Astrocyte (in vitro differentiated cells and primary cell): Measurements from ENCODE around the gene SPTAN1. TPM values are rescaled to one million over a fixed set of nuclear protein-coding genes. Genes with fewer than 3 reads are reported as not detected.

Experiments
- DNase-seq: peaks from one replicate; pipeline ENCODE4 v3.0.0-alpha.2; 2010; ENCODE audit warnings: low read depth
- FAIRE-seq: peaks from 2 replicates; lab custom pipeline; 2011; peaks lifted over from hg19 to GRCh38; lab: Jason Lieb, UNC
- H2AFZ ChIP-seq: 2 replicates; pipeline ENCODE4 v1.6.0; 2012; ENCODE audit warnings: low read depth, low read length, inconsistent platforms
- H3K27ac ChIP-seq: 2 replicates; pipeline ENCODE4 v1.5.1; 2011; ENCODE audit warnings: low read depth, low read length, inconsistent platforms
- H3K27me3 ChIP-seq: 2 replicates; pipeline ENCODE4 v1.6.0; 2011; ENCODE audit warnings: low read length, inconsistent platforms; ENCODE audit not compliant: insufficient read depth
- H3K36me3 ChIP-seq: 2 replicates; pipeline ENCODE4 v1.5.1; 2011; ENCODE audit warnings: low read length, inconsistent platforms; ENCODE audit not compliant: insufficient read depth
- H3K4me1 ChIP-seq: 2 replicates; pipeline ENCODE4 v1.5.1; 2011; ENCODE audit warnings: low read length, inconsistent platforms; ENCODE audit not compliant: insufficient read depth
- H3K4me2 ChIP-seq: 2 replicates; pipeline ENCODE4 v1.6.0; 2012; ENCODE audit warnings: low read length, inconsistent platforms
- H3K4me3 ChIP-seq: 2 replicates; pipeline ENCODE4 v1.5.1; 2011; ENCODE audit warnings: low read depth, mild to moderate bottlenecking, low read length, inconsistent platforms; ENCODE audit not compliant: insufficient read depth
- H3K79me2 ChIP-seq: 2 replicates; pipeline ENCODE4 v1.6.0; 2012; ENCODE audit warnings: mild to moderate bottlenecking, low read length, inconsistent platforms; ENCODE audit not compliant: insufficient read depth
- H3K9ac ChIP-seq: 2 replicates; pipeline ENCODE4 v1.6.0; 2012; ENCODE audit warnings: mild to moderate bottlenecking, low read length, inconsistent platforms
- H3K9me3 ChIP-seq: 2 replicates; pipeline ENCODE4 v1.5.1; 2012; ENCODE audit warnings: low read depth, mild to moderate bottlenecking, low read length, inconsistent platforms; ENCODE audit not compliant: insufficient read depth
- H4K20me1 ChIP-seq: 2 replicates; pipeline ENCODE4 v1.6.0; 2012; ENCODE audit warnings: low read length, inconsistent platforms; ENCODE audit not compliant: insufficient read depth
- H3K27ac Mint-ChIP-seq: one replicate; pipeline ENCODE4 v1.8.0; 2021; ENCODE audit warnings: mild to moderate bottlenecking, mixed read lengths; ENCODE audit not compliant: unreplicated experiment
- H3K27me3 Mint-ChIP-seq: one replicate; pipeline ENCODE4 v1.8.0; 2021; ENCODE audit warnings: low read depth, mixed read lengths; ENCODE audit not compliant: unreplicated experiment
- H3K36me3 Mint-ChIP-seq: one replicate; pipeline ENCODE4 v1.8.0; 2021; ENCODE audit warnings: low read depth, mixed read lengths; ENCODE audit not compliant: unreplicated experiment
- H3K4me1 Mint-ChIP-seq: one replicate; pipeline ENCODE4 v1.8.0; 2021; ENCODE audit warnings: low read depth, mixed read lengths; ENCODE audit not compliant: unreplicated experiment
- H3K4me3 Mint-ChIP-seq: one replicate; pipeline ENCODE4 v1.8.0; 2021; ENCODE audit warnings: mild to moderate bottlenecking, moderate library complexity, mixed read lengths; ENCODE audit not compliant: unreplicated experiment
- H3K9me3 Mint-ChIP-seq: one replicate; pipeline ENCODE4 v1.8.0; 2021; ENCODE audit warnings: mild to moderate bottlenecking, mixed read lengths; ENCODE audit not compliant: unreplicated experiment
- CTCF ChIP-seq: IDR thresholded peaks from 2 replicates; pipeline ENCODE4 v1.5.1; 2011; ENCODE audit warnings: low read depth, mild to moderate bottlenecking, inconsistent platforms, low read length, moderate library complexity; ENCODE audit not compliant: insufficient read depth
- EZH2 ChIP-seq: IDR thresholded peaks from 2 replicates; pipeline ENCODE4 v1.6.1; 2012; ENCODE audit warnings: mild to moderate bottlenecking, low read length, inconsistent platforms; ENCODE audit not compliant: insufficient read depth
- total RNA-seq: library from RNA; stranded (reverse); gene quantifications from 2 replicates; pipeline ENCODE4 v1.2.1, GENCODE V29; 2021

SPTAN1 gene
- total RNA-seq, 1 donor from 2014 or later, result 604 TPM

- H3K27me3 Mint-ChIP-seq, result no peaks in the 10 kb centered on the region
- no peaks in the 10 kb centered on the region for H3K4me1 ChIP-seq
- peaks cover 2% of the 10 kb centered on the region for H3K36me3 Mint-ChIP-seq
- DNase-seq, result no peak
- H3K9me3 ChIP-seq, result no peaks in the 10 kb centered on the region
- FAIRE-seq, result no peak
- no peaks in the 10 kb centered on the region for H3K9me3 Mint-ChIP-seq
- no peak overlapping the region for H3K27ac ChIP-seq
- no peak overlapping the region for H2AFZ ChIP-seq
- no peak overlapping the region for H3K4me3 ChIP-seq
- peaks cover 7% of the 10 kb centered on the region for H3K79me2 ChIP-seq
- H3K9ac ChIP-seq, result no peak overlapping the region
- no peak overlapping the region for H3K27ac Mint-ChIP-seq
- H3K4me2 ChIP-seq, result no peak overlapping the region
- H3K4me3 Mint-ChIP-seq, result no peak overlapping the region
- no peaks in the 10 kb centered on the region for H4K20me1 ChIP-seq
- no peak for TF ChIP-seq EZH2
- TF ChIP-seq CTCF, result no peak
- no peaks in the 10 kb centered on the region for H3K27me3 ChIP-seq
- no peaks in the 10 kb centered on the region for H3K4me1 Mint-ChIP-seq
- H3K36me3 ChIP-seq, result no peaks in the 10 kb centered on the region
Measured at GRCh38 chr9:128653908-128654307, 101.5 kb downstream of the SPTAN1 start.

- Histone ChIP-seq H4K20me1 (no peaks in the 10 kb centered on the region), H3K4me3 (no peak overlapping the region), H3K4me2 (no peak overlapping the region), H3K79me2 (peaks cover 6% of the 10 kb centered on the region), H2AFZ (no peak overlapping the region), H3K4me1 (no peaks in the 10 kb centered on the region), H3K36me3 (no peaks in the 10 kb centered on the region), H3K9me3 (no peaks in the 10 kb centered on the region), H3K9ac (no peak overlapping the region), H3K27ac (no peak overlapping the region), H3K27me3 (no peaks in the 10 kb centered on the region)
- no peak for TF ChIP-seq CTCF
- no peak for TF ChIP-seq EZH2
- Mint-ChIP-seq H3K4me1 (no peaks in the 10 kb centered on the region), H3K4me3 (peak overlapping the region; percentile 30), H3K9me3 (no peaks in the 10 kb centered on the region), H3K36me3 (peaks cover 2% of the 10 kb centered on the region), H3K27me3 (no peaks in the 10 kb centered on the region), H3K27ac (no peak overlapping the region)
- DNase-seq, result no peak
- FAIRE-seq, result no peak
Measured at GRCh38 chr9:128654481-128654880, 102.1 kb downstream of the SPTAN1 start.

GRCh38 chr9:128656416-128657343 lies 104.3 kb downstream of the SPTAN1 start, which contains the start of gene DYNC2I2:
Gene DYNC2I2, minus strand, starts transcription at chr9:128656847. Its CDS starts 121 bp downstream, at chr9:128656726.
- peak within 1 kb of the TSS; percentile 98 for H3K9ac ChIP-seq
- TF ChIP-seq CTCF (no peak), EZH2 (no peak)
- no peaks in the 10 kb centered on the region for H3K9me3 Mint-ChIP-seq
- peak within 1 kb of the TSS; percentile 85 for H3K4me3 Mint-ChIP-seq
- H3K9me3 ChIP-seq, result no peaks in the 10 kb centered on the region
- peak within 1 kb of the TSS; percentile 100 for H3K27ac ChIP-seq
- H3K4me2 ChIP-seq, result peak within 1 kb of the TSS; percentile 100
- H3K4me3 ChIP-seq, result peak within 1 kb of the TSS; percentile 78
- H3K79me2 ChIP-seq, result peaks cover 6% of the 10 kb centered on the region
- peak within 1 kb of the TSS; percentile 100 for H2AFZ ChIP-seq
- H3K36me3 Mint-ChIP-seq, result peaks cover 2% of the 10 kb centered on the region
- no peaks in the 10 kb centered on the region for H3K27me3 Mint-ChIP-seq
- H3K4me1 ChIP-seq, result no peaks in the 10 kb centered on the region
- H4K20me1 ChIP-seq, result no peaks in the 10 kb centered on the region
- H3K36me3 ChIP-seq, result no peaks in the 10 kb centered on the region
- no peak for FAIRE-seq
- H3K4me1 Mint-ChIP-seq, result no peaks in the 10 kb centered on the region
- H3K27me3 ChIP-seq, result no peaks in the 10 kb centered on the region
- DNase-seq, result peak; percentile 76
- peak within 1 kb of the TSS; percentile 100 for H3K27ac Mint-ChIP-seq
